Ovary (tissue), 3 donors: ENCODE data around the gene GP1BB.

Experiments used
- EP300 ChIP-seq: sonication (generic); formaldehyde crosslinking; IDR thresholded peaks from one replicate; pipeline ENCODE4 v1.6.1; 2017; ENCODE audit warnings: antibody characterized with exemption
- POLR2A ChIP-seq: fragments of 450-650 bp; IDR thresholded peaks from one replicate; pipeline ENCODE4 v1.6.1; 2017; ENCODE audit warnings: antibody characterized with exemption, mild to moderate bottlenecking, moderate library complexity
- TF ChIP-seq, protein P1 (sequence below), 3 donors: fragments of 450-650 bp in 2 of 3; fragments of 200-600 bp in 1 of 3; IDR thresholded peaks; one replicate each; pipeline versions ENCODE4 v1.5.1 to v1.8.0; 2016 to 2022; ENCODE audit warnings: antibody characterized with exemption in 3 of 3, mild to moderate bottlenecking in 1 of 3
- donor health status: DM: no; HTN: no; CAD: no.

DNA sequence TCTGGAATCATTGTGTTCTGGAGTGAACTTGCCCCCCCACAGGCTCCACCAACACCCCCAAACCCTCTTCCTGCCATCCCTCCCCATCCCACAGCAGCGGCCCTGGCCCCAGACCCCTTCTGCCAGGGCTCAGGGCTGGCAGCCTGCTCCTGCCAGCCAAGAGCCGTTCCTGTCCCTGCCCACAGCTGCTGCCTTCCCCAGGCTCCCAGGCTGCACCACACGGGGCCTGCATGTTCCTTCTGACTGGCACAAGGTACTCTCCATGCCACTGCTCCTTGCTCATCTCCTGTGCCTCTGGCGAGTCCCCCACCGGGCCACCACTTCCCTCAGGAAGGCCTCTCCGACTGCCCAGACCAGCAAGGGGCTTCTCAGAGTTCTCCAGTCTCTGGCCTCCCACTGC, 4.9 kb downstream of the GP1BB start:
- TF ChIP-seq POLR2A (no peak), EP300 (no peak)
- TF ChIP-seq, protein P1, sequence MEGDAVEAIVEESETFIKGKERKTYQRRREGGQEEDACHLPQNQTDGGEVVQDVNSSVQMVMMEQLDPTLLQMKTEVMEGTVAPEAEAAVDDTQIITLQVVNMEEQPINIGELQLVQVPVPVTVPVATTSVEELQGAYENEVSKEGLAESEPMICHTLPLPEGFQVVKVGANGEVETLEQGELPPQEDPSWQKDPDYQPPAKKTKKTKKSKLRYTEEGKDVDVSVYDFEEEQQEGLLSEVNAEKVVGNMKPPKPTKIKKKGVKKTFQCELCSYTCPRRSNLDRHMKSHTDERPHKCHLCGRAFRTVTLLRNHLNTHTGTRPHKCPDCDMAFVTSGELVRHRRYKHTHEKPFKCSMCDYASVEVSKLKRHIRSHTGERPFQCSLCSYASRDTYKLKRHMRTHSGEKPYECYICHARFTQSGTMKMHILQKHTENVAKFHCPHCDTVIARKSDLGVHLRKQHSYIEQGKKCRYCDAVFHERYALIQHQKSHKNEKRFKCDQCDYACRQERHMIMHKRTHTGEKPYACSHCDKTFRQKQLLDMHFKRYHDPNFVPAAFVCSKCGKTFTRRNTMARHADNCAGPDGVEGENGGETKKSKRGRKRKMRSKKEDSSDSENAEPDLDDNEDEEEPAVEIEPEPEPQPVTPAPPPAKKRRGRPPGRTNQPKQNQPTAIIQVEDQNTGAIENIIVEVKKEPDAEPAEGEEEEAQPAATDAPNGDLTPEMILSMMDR (IDR thresholded peaks at IDR 0.05) = no peak
